ENCODE data around the gene RITA1. TPM values are rescaled to one million over a fixed set of nuclear protein-coding genes. Genes with fewer than 3 reads are reported as not detected.

The RITA1 gene
- total and polyA plus RNA-seq, 2 of the 4 experiments (the other 2 are of a cell fraction): 14.2 to 14.7 TPM

- Histone ChIP-seq H2BK120ac (ENCODE audit: low read depth, low read length) (no peak overlapping the region), H4K91ac (ENCODE audit: insufficient read depth, low read depth, low read length) (no peak overlapping the region), H2AK9ac (replicated peaks; ENCODE audit: low read depth, low read length, poor library complexity) (peak overlapping the region; percentile 9), H2AFZ (replicated peaks; ENCODE audit: low read length, poor library complexity) (no peak overlapping the region), H3K79me1 (ENCODE audit: low read depth in 1 of 2, low read length in 2 of 2) (0 out of 4 replicates have a peak, but pooled peaks cover 0 to 4% of the 10 kb centered on the region in 2 experiments), H3K9me1 (ENCODE audit: insufficient read depth, low read length) (peaks cover 14% of the 10 kb centered on the region), H3K14ac (replicated peaks; ENCODE audit: low read depth, low read length) (no peak overlapping the region), H3K56ac (ENCODE audit: extremely low read depth, insufficient read depth, low read length) (no peak overlapping the region), H3K27me3 (ENCODE audit: control insufficient read depth, insufficient read depth, low read length) (no peaks in the 10 kb centered on the region), H3K4me3 (ENCODE audit: insufficient read depth, low read depth, low read length) (no peak overlapping the region), H4K20me1 (ENCODE audit: insufficient read depth, low read length) (no peaks in the 10 kb centered on the region), H3K4me2 (ENCODE audit: low read depth, low read length) (no peak overlapping the region), H3K23ac (ENCODE audit: low read depth, low read length) (no peak overlapping the region), H3K4me1 (ENCODE audit: control insufficient read depth, insufficient read depth, low read length) (peaks cover 6% of the 10 kb centered on the region), H4K8ac (ENCODE audit: low read depth in 2 of 2, low read length in 2 of 2) (no peak overlapping the region), H3K36me3 (ENCODE audit: control insufficient read depth, insufficient read depth, low read length) (peaks cover 36% of the 10 kb centered on the region), H2BK20ac (ENCODE audit: low read depth, low read length) (no peak overlapping the region), H4K5ac (ENCODE audit: low read depth, low read length) (no peak overlapping the region), H3K9me3 (ENCODE audit: control insufficient read depth, insufficient read depth, low read length) (peaks cover 4% of the 10 kb centered on the region), H3K18ac (ENCODE audit: low read depth, low read length) (no peak overlapping the region), H3K9ac (ENCODE audit: low read depth, low read length) (no peak overlapping the region), H2BK15ac (ENCODE audit: low read depth, low read length) (0 out of 3 replicates have a peak overlapping the region, but pooled peaks have one; percentile 49), H2AK5ac (ENCODE audit: low read depth, low read length) (no peak overlapping the region), H2BK5ac (ENCODE audit: low read depth, low read length, poor library complexity, severe bottlenecking) (no peak overlapping the region), H3K4ac (ENCODE audit: low read depth, low read length) (no peak overlapping the region), H3K27ac (ENCODE audit: insufficient read depth, low read length) (no peak overlapping the region)
- ATAC-seq (ENCODE audit: low read depth) (no peak), DNase-seq (no peak)
- no CpG with 5 or more reads among the region's 5 CpGs for WGBS, 2 experiments (ENCODE audit: extremely low coverage in 2 of 2, insufficient read length in 1 of 2)
- intact Hi-C loops (cut with micrococcal nuclease): no loop called here
- dilution Hi-C loops (cut with HindIII; ENCODE audit: low sequenced_read_pairs, unreplicated experiment): no loop called here
- ChIA-PET CTCF (interaction anchor here (1.3 kb wide), 1 partner anchor 10 kb away, joined by 3 read pairs; no protein-coding TSS in a partner anchor), POLR2A (ENCODE audit: unreplicated experiment) (no interaction called here)
- BruUV-seq (replicated peaks): no TSS peak
- in situ Hi-C loops (cut with MboI; ENCODE audit: low sequenced_read_pairs): no loop called here
- TF ChIP-seq POLR2A (IDR thresholded peaks at IDR 0.05; ENCODE audit: low read depth, low read length): no peak
- no peak for TF ChIP-seq MAZ (IDR thresholded peaks at IDR 0.05; ENCODE audit: borderline replicate concordance, low read depth, low read length)
- no peak for TF ChIP-seq CHD1 (IDR thresholded peaks at IDR 0.05; ENCODE audit: low read depth, low read length)
- TF ChIP-seq NFE2L2 (IDR thresholded peaks at IDR 0.05; ENCODE audit: low read depth, low read length): no peak
- TF ChIP-seq, protein P1, sequence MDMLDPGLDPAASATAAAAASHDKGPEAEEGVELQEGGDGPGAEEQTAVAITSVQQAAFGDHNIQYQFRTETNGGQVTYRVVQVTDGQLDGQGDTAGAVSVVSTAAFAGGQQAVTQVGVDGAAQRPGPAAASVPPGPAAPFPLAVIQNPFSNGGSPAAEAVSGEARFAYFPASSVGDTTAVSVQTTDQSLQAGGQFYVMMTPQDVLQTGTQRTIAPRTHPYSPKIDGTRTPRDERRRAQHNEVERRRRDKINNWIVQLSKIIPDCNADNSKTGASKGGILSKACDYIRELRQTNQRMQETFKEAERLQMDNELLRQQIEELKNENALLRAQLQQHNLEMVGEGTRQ (IDR thresholded peaks at IDR 0.05; ENCODE audit: low read depth, low read length): no peak
- TF ChIP-seq MXI1 (IDR thresholded peaks at IDR 0.05; ENCODE audit: borderline replicate concordance, low read depth, low read length): no peak
- TF ChIP-seq FOS (IDR thresholded peaks at IDR 0.05; ENCODE audit: low read depth, low read length): no peak
- no peak for TF ChIP-seq CEBPB (IDR thresholded peaks at IDR 0.05; ENCODE audit: low read depth, low read length)
- TF ChIP-seq SMC3 (IDR thresholded peaks at IDR 0.05; ENCODE audit: low read depth, low read length): no peak
- TF ChIP-seq, protein P2, sequence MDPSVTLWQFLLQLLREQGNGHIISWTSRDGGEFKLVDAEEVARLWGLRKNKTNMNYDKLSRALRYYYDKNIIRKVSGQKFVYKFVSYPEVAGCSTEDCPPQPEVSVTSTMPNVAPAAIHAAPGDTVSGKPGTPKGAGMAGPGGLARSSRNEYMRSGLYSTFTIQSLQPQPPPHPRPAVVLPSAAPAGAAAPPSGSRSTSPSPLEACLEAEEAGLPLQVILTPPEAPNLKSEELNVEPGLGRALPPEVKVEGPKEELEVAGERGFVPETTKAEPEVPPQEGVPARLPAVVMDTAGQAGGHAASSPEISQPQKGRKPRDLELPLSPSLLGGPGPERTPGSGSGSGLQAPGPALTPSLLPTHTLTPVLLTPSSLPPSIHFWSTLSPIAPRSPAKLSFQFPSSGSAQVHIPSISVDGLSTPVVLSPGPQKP (IDR thresholded peaks at IDR 0.05; ENCODE audit: borderline replicate concordance, low read depth, low read length): no peak
Observed at GRCh38 chr12:113228394-113229028, 43.0 kb downstream of the RITA1 start.

Measured in IMR-90 (cell line).